HEK293T (cell line): ENCODE results near the gene SUSD1.

Source experiments
- FOXM1 ChIP-seq: fragments of 450-650 bp; IDR thresholded peaks from 2 replicates; pipeline ENCODE4 v1.6.1; 2017; ENCODE audit warnings: mild to moderate bottlenecking, borderline replicate concordance
- SP1 ChIP-seq: fragments of 450-650 bp; IDR thresholded peaks from 2 replicates; pipeline ENCODE4 v1.6.1; 2017
- SUZ12 ChIP-seq: fragments of 450-650 bp; IDR thresholded peaks from 2 replicates; pipeline ENCODE4 v1.6.1; 2016; ENCODE audit warnings: mild to moderate bottlenecking
- TF ChIP-seq, protein P1 (sequence below): fragments of 450-650 bp; IDR thresholded peaks from 2 replicates; pipeline ENCODE4 v1.6.1; 2016

GRCh38 chr9:112174965-112175795 is at the start of gene SUSD1:
- no peak for TF ChIP-seq FOXM1
- TF ChIP-seq, protein P1, sequence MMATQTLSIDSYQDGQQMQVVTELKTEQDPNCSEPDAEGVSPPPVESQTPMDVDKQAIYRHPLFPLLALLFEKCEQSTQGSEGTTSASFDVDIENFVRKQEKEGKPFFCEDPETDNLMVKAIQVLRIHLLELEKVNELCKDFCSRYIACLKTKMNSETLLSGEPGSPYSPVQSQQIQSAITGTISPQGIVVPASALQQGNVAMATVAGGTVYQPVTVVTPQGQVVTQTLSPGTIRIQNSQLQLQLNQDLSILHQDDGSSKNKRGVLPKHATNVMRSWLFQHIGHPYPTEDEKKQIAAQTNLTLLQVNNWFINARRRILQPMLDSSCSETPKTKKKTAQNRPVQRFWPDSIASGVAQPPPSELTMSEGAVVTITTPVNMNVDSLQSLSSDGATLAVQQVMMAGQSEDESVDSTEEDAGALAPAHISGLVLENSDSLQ: no peak
- TF ChIP-seq SP1: no peak
- TF ChIP-seq SUZ12: no peak
